IPS DF 19.7 (cell line): ENCODE data around the gene ERI3.
A peak's percentile ranks its signal among the peaks of the same experiment; 100 is the strongest.

ENCODE experiments used
- DNase-seq: peaks from one replicate; pipeline ENCODE4 v3.0.0-alpha.2; 2013; ENCODE audit warnings: low read depth, low spot score

Gene ERI3

DNA sequence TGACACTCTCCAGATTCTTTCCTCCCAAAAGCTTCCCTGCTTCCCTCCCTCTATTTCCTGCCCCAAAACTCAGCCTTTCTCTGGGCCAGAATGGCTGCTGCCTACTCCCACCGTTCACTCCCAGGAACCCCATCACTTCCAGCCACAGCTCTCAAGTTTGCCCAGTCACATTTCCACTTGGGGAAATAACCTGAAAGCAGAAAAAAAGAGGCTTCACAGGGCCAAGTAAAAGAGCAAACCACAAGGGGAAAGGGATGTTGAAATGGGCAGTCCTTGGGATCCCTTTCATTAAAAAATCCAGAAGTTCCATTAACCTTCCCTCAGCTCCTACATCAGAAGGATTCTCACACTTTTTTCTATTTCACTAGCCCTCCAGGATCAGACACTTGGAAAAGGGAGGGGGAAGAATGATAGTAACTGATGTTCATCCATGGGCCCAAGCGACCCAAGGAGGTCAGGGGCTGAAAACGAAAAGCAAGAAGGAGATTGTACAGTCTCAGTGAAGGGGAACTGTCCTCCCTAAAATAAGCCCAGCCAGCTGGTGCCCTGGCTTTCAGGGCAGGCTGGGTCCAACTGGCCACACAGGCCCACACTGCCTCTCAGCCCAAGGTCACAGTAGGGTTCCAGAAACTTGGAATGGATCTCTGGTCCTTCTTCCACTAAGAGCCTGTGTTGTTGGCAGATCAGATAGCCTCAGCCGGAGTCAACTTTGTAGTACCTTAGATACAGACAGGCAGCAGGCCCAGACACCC is 92.1 kb downstream of the ERI3 start:
- DNase-seq, result no peak

DNA sequence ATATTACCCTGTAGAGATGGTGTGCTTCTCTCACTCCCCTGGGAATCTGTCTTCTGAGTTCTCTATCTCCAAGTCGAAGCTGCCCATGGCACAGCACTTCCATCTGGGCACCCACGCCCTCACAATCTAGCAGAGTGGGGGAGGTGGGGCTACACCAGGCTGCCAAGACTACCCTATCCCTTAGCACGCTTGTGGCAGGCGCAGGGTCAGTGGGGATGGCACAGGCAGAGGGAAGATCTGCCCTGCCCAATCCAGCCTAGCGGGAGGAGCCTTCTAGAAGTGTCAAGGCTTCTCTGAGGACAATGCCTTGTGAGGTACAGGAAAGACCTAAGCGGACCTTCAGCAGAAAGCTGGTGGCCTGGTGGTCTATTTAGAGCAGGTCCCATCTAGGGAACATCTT is 92.6 kb downstream of the ERI3 start:
- no peak for DNase-seq

DNA sequence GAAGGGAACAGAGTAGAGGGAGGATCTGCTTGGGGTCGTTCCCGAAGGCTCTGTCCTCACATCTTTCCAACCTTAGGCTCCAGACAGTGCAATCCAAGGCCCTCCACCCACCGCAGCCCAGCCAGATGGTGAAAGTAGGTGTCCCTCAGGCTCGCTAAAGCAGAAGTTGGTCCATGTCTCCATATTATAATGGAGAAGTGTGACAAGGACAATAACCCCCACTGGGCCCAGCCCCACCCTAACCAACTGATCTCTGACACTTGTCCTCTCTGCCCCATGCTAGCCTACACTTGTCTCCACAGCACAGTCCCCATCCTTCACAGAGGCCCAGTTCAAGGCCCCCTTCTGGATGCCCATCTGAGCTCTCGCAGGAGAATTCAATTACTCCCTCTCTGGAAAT is 93.1 kb downstream of the ERI3 start:
- no peak for DNase-seq

DNA sequence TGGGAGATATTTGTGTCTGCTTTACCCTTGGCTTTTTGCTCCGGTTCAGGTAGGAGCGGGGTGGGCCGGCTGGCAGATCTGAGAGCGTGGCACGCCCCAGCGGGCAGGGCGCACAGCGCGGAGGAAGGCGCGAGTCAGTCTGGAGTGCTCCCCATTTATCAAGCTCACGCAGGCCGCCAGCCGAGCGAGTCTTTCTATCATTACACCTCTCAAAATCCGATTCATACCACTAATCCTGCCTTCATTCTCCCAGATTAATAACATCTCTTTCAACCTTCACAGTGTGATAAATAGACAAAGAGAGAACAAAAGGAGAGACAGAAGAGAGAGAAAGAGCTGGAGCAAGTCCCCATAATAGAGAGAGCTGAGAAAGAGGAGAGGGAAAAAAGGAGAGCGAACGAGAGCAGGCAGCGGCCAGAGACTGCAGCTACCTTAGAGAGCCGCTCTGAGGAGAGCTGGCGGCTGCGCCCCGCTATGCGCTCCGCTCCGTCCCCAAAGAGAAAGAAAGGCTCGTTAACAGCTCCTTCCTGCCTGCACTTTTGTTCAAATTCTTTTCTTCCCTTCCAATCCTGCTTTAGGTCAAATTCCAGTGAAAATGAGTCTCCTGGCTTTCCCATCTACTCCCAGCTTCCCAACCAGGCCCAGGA is 93.8 kb downstream of the ERI3 start:
- peak; percentile 28 for DNase-seq

DNA sequence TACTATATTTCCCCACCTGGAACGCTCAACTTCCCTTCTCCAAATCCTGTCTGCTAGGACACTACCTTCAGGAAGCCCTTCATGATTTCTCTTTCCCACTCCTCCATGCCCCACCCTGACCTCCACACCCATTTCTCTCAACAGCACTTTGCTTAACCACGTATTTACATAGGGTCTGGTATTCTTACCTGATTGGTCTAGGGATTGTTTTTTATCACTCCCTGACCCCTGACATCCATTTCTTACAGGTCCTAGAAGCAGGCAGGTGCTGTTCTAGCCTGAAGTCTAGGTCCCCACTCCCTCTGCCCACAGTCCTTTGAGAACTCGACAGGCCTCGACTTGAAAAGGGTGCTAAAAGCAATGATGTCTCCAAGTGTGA is 94.3 kb downstream of the ERI3 start:
- DNase-seq, result no peak

DNA sequence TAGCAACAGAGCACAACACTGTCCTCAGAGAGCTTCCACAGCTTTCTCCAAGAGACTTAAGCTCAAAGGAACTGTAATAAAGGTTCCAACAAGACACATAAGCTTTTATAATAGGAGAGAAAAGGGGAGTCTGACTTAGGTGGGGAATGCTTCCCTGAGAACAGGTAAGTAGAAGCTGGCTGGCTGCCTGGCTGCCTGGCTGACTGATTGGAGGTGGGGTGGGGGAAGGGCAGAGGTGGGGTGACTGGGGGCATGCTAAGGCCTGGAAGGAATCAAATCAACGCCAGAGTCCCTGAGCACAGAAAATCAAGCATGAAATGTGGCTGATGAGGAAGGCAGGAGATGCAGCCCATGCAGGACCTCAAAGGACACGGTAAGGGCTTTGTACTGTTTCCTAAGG is 96.0 kb downstream of the ERI3 start:
- DNase-seq, result no peak

DNA sequence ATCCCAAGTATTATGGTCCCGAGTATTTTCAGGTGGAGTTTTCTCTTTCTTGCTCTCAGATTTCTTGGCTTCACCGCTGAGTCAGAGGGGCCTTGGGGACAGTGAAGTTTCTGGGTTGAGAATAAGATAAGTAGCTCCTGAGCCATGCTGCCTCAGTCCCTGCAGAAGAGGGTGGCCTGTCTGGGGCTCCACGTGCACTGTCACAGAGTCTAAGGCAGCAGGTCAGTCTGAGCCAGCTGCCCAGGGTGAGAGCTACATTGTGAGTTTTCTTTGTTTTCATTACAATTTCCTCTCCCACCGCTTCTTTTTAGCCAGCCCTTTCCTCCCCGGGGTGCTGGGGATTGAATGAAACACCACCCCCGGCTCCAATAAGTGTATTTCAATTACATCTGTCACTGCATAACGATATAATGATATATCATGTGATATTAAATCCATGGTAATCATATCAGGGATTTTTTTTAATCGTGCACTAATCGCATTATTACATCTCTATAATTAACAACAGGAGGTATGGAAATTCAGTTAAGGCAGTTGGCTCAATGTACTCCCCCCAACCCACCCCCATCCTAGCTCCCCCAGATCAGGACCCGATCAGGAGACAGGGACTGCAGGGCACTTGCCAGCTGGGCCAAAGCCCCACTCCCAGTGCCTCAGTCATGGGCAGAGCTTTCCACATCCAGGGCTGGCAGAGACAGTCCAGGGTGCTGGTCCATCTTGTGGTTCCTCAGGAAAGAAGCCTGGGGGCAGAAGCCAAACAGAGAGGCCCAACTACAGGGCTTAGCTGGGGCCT is 98.1 kb downstream of the ERI3 start:
- DNase-seq, result no peak

DNA sequence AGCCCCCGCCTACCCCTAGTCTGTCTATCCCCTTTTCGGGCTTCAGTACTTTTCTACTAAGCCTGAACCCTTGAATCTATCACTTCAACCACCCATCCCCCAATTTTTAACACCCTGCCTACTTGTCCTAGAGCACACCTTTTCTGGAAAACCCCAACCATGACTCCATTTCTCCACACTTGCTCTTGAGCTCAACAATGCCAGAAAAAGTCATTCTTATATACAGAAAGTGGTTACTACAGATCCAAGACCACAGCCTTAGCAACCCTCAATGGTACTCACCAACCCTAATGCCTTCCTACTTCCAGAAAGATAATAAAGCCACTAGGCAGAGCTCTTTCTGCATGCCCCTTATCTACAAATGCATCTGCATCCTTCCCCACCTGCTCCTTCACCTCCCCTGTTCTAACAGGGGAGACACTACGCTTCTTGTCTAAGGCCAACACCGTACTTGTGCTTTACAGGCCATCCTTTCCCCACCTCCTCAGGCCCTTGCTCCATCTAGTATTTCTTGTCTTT is 100.6 kb downstream of the ERI3 start:
- DNase-seq, result no peak

DNA sequence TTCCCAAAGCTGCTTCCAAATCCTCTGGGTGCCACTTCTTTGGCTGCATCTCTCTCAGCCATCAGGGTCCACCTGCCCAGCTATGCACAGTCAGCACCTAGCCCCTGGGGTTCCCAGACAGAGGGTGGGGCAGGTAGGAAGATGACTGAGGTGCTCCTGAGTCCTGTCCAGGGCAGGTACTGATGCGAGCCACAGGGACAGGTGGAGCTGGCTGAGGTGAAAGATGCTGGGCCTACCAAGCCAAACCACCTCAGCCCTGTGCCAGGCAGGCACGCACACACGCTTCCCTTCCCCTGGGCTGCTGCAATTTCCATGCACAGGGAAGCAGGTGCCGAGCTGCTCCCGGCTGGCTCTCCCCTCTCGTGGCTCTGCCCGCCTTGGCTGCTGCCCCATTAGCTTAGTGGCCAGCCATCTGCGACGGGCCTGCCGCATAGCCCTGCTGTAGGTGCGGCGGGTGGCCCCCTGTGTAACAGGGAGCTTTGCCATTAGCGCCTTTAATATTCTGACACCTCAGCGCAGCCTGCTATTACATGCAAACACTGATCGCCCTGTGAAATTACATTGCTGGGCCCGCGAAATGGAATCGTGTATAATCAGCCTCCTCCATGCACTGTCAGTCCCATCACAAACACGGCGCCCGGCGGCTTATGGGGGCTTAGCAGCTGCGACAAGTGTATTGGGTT is 102.9 kb downstream of the ERI3 start:
- no peak for DNase-seq

DNA sequence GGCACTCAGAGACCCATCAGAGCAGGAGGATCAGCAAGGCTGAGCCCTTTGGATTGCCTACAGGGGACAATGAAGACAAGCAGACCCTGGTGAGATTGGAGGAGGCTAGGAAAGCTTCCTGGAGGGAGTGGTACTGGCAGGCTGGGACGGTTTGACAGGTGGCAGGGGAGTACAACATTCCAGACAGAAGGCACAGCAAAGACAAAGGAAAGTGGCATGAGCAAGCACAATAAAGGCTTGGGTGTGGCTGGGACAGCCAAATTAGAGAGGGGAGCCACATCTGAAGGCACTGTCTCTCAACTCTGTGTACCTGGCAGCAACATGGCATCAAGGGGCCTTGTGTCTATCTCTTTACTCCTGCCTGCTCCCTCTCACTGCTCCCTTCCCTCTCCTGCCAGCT is 103.6 kb downstream of the ERI3 start:
- DNase-seq, result no peak

DNA sequence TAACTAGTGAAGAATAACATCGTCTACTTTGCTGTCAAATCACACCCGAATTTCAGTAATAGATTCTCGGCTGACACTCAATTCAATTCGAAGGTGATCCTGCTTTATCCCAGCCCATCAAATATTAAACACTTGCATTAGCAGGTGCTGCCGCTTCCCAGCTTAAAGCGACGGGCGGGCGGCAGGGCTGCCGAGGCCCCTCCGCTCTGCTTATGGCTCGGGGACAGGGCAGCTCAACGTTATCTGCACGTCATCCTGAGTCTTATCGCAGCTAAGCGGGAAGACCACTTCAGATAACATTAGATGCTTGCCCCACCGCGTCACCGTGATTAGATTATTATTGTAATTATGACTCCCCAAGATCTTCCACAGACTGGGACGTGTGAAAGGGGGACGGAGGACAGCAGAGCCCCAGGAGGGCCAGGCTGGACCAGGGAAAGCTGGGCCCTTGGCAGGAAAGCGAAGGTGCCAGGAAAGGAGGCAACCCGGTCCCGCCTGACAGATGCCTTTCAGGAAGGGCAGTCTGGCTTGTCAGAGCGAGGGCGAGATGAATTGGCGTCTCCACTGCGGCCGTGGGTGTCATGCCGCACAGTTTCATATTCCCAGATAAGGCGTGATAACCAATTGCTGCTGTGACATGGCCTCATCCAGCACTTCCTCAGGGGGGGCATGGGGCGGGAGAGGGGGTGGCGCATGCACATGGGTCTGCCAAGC is 104.8 kb downstream of the ERI3 start:
- DNase-seq, result no peak

DNA sequence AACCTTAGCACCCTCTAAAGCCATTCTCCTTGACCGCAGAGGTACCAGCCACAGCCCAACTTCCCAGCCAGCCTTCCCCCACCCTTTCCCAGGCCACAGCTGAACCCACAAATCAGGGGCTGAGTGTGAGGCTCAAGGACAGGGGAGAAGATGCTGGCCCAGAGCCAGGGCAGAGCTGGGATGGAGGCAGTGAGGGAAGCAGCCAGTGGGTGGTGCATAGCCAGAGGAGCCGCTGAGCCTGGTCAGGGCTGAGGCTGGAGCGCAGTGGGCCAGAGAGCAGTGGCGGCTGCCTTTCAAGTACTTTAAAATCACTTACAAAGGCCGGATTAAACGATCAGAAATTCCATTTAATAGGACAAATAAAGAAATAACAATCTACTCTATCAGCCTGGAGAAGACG is 105.5 kb downstream of the ERI3 start:
- no peak for DNase-seq

DNA sequence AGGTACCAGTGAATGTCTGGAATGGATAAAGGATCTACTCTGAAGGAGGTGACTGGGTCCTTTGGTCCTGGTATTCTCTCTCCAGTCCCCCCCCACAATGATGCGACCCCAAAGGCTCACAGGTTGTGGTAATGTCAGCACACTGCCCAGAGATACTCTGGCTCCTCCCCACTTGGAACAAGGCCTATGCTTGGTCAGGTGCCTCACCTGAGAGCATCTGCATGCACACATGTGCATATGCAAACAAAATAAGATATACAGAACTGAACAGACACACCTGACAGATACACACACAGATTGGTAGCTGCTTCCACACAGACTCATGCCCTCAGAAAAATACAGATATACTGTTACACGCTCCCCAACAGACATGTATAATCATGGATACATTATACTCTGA is 108.3 kb downstream of the ERI3 start:
- no peak for DNase-seq

DNA sequence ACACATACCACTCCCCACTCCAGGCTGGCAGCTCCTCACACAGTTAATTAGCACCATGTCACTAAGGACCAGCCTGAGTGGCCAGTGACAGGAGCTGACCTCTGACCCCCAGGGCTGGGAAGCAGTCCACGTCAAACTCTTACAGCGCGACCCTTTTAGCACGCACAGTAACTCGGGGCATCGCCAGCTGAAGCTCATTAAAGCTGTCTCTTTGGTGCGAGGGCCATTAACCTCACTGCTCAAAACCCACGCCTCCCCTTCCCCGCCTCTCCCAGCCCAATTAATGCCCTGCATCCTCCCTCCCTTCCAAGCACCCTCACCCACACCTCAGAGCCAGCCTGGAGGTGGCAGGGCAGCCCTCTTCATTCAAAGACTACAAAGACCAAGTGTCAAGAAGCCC is 110.1 kb downstream of the ERI3 start:
- DNase-seq, result no peak

DNA sequence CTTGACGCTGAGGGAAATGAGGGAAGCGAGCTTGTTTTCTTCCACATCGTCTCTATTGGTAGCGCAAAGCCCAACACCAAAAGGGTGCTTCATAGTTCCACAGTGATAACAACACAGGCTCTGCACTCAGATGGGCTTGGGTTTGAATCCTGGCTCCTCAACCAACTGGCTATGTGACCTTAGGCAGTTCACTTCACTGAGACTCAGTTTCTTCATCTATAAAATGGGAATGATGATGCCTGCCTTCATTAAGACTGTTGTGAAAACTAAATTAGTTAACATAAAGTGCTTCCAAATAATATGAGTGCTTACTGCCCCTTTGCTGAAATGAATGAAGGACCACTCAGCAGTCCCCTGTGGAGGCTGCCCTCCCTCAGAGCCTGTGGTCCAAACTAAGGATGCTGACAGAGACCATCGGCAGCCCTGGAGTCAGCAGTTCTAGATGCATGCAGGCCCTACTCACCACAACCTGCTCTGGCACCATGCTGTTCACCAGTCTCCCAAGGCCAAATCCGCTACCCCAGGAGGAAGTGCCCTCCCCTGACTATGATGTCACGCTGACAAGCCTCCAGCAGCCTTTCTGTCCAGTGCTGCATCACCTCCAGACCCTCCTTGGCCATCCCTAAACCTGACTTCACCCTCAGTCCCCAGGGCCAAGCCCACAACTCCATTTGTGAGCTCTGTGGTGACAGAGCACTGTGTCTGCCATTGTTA is 111.1 kb downstream of the ERI3 start:
- DNase-seq, result no peak

DNA sequence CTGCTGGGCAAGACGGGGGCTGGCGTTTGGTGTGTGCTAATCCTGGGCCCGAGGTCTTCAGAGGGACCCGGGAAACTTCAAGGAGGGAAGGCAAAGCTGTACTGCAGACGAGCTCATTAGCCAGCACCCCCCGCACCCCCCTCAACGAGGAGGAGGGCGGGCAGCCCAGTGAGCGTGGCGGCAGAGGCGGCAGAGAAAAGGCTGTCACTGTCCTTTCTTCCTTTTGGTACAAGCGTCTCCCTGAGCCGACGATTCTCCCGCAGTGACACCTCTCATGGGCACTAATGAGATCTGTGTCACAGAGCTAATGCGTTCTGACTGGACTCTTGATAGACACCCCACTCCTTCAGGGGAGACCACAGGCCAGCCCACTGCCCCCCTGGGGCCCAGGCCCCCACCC is 112.3 kb downstream of the ERI3 start:
- DNase-seq, result no peak

DNA sequence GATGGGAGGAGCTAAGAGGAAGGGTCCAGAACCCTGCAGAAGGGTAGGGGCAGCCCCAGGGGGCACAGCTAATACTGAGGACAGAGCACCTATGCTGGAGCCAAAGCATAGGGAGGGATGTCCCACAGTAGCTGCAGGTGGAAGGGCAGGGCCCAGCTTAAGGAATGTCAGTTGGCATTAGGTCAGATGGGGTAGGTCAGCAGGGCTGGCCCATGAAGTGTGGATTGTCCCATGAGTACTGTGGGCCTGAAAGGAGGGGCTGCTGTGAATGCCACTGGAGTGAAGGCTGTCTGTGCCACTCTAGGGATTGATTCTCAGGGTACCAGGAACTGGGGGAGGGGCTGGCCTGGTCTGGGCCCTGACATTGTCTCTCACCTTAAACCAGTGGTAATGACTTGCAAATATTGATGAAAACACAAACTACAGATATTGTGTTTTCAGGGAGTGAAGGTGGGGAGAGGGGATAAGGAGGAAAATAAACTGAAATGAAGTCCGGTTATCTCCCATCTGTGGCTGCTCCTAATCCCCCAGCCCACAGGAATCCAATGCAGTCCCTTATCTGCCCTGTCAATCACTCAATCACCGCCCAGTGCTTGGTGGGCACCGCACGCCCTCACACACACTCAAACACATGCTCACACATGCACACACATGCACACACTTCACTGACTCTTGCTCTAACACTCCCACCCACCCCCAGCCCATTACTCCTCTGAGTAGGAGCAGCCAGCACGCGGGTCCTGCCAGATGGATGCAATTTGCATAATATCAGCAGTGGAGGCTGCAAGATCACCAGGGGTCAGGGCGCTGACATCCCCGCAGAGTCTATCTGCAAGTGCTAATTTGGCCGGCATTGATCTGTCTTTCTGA is 114.0 kb downstream of the ERI3 start:
- DNase-seq, result no peak

DNA sequence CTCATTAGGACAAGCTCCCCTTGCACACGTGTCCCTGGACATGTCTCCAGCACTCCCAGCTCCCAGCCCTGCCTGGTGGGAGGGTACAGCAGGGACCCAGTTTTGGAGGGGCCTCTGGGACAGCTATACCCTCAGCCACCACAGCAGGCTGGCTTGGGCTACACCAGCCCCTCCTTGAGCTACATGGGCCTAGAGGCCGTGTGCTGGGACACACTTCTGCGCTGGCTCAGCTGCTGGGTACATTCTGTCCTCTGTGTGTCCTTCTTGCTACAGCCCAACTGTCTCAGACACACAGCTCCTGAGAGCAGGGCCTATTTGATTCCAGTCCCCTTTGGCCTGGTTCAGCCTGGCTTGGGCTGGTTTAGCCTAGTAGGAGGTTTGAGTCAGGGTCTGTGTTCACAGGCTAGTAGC is 115.1 kb downstream of the ERI3 start:
- no peak for DNase-seq

DNA sequence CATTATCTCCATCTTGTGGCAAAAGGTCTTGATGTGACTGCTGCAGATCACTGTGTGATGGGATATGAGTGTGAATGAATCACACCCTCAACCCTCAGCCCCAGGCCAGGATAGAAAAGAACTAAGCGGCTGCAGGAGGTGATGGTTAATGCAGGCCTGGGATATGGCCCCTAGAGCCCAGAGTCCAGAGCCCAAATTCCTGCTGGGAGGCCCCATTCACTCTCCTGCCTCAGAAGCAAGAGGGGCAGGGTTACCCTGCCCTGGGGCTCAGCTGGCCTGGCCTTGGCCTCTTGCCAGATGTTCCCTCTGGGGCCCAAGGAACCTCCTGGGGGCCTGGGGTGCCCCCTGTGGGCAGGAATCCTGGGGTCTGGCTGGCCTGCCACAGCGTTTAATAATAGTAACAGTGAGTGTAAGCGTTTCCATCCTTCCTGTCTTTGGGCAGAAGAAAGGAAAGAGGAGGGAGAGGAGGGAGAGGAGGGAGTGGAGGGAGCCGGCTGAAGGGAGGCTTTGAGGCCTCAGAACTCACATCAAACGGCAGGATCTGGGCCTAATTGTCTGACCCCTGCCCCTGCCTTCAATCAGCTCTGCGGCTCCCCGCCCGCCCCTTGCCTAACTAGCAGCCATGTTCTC is 115.6 kb downstream of the ERI3 start:
- DNase-seq, result no peak
